Left colon (tissue), 2 donors: ENCODE data around the gene PLA2G7. TPM values are rescaled to one million over a fixed set of nuclear protein-coding genes. Genes with fewer than 3 reads are reported as not detected.
A peak's percentile ranks its signal among the peaks of the same experiment; 100 is the strongest.
"Not testable (repeated sequence)": the region's sequence is repeated elsewhere in the genome, so short reads cannot be mapped to it uniquely, and the experiment has no call there.

Experiments
- ATAC-seq: fragments of 200-7000 bp; cut with Tn5 transposase; one replicate; pipeline ENCODE4 v1.9.1; 2020; ENCODE audit warnings: mild to moderate bottlenecking, moderate library complexity
- DNase-seq, 2 donors: peaks; one replicate each; pipeline ENCODE4 v3.0.0-alpha.2; 2020
- intact Hi-C, 2 donors: fragments of 100-400 bp; cut with DNase I in 1 of 2; cut with micrococcal nuclease in 1 of 2; formaldehyde crosslinking; loops; one replicate each; pipeline versions ENCODE4 v1.11.2 to v1.14.0; 2022; cut with DNase I, micrococcal nuclease
- long read RNA-seq: library from polyadenylated mRNA; unstranded; transcript quantifications from one replicate; pipeline ENCODE4 v2.0.0, GENCODE V29; 2021
- total RNA-seq, 2 donors: library from RNA; stranded (reverse); fragmentation: NEBNext Ultra II Directional; extraction: Animal tissue kit (Norgen Biotek cat#: 25700); gene quantifications; one replicate each; pipeline ENCODE4 v1.2.1, GENCODE V29; 2021
- donor health status: DM: no; HTN: no; CAD: no.
- donor health status: DM: yes; HTN: yes; CAD: no.

The PLA2G7 gene
- total RNA-seq = 1 to 10 TPM in 1 of 2 donors, under 1 TPM in 1; 0.70 to 4.5 TPM
- long read RNA-seq = 0 reads

GRCh38 chr6:46734867-46735719 lies at the start of gene PLA2G7:
Gene PLA2G7, minus strand, starts transcription at chr6:46735375. Its CDS starts 12,484 bp downstream, at chr6:46722891.
- ATAC-seq = peak; percentile 65
- DNase-seq = peak in 1 of 2 donors; percentile 29
- intact Hi-C loops = no loop called here

GRCh38 chr6:46784535-46784934 lies 49.4 kb upstream of the PLA2G7 start:
- DNase-seq (no peak), ATAC-seq (no peak)
- intact Hi-C loops = no loop called here

GRCh38 chr6:46781478-46782378 lies 46.6 kb upstream of the PLA2G7 start:
- ATAC-seq (peak; percentile 71), DNase-seq (peak; percentile 39 to 70)
- intact Hi-C loops = no loop called here

GRCh38 chr6:46777476-46778346 lies 42.5 kb upstream of the PLA2G7 start:
- ATAC-seq (peak; percentile 76), DNase-seq (no peak)
- intact Hi-C loops = no loop called here

- intact Hi-C loops = no loop called here
- DNase-seq (no peak), ATAC-seq (no peak)
These were observed 41.0 kb upstream of the PLA2G7 start for GRCh38 chr6:46776070-46776712.

GRCh38 chr6:46774736-46775135 lies 39.6 kb upstream of the PLA2G7 start:
- intact Hi-C loops, DNase-seq, ATAC-seq: not testable (repeated sequence)

- no peak for ATAC-seq
- intact Hi-C loops = no loop called here
- no peak for DNase-seq
These were observed 38.2 kb upstream of the PLA2G7 start for GRCh38 chr6:46773201-46773855.

GRCh38 chr6:46772762-46773161 lies 37.6 kb upstream of the PLA2G7 start:
- intact Hi-C loops = no loop called here
- no peak for ATAC-seq
- peak in 1 of 2 donors; percentile 44 for DNase-seq

GRCh38 chr6:46772016-46772415 lies 36.8 kb upstream of the PLA2G7 start:
- DNase-seq (no peak), ATAC-seq (no peak)
- intact Hi-C loops = no loop called here

GRCh38 chr6:46764961-46765360 lies 29.8 kb upstream of the PLA2G7 start:
- intact Hi-C loops = no loop called here
- ATAC-seq (no peak), DNase-seq (no peak)

GRCh38 chr6:46764280-46764679 lies 29.1 kb upstream of the PLA2G7 start:
- ATAC-seq, DNase-seq, intact Hi-C loops: not testable (repeated sequence)

- no peak for ATAC-seq
- intact Hi-C loops = no loop called here
- no peak for DNase-seq
These were observed 28.3 kb upstream of the PLA2G7 start for GRCh38 chr6:46763466-46763865.

GRCh38 chr6:46760925-46761324 lies 25.8 kb upstream of the PLA2G7 start:
- DNase-seq (no peak), ATAC-seq (no peak)
- intact Hi-C loops = no loop called here

- no peak for DNase-seq
- intact Hi-C loops = no loop called here
- no peak for ATAC-seq
These were observed 24.0 kb upstream of the PLA2G7 start for GRCh38 chr6:46758960-46759753.

- no peak for DNase-seq
- ATAC-seq = no peak
- intact Hi-C loops = no loop called here
These were observed 22.0 kb upstream of the PLA2G7 start for GRCh38 chr6:46757214-46757596.

- intact Hi-C loops = no loop called here
- ATAC-seq (no peak), DNase-seq (no peak)
These were observed 21.5 kb upstream of the PLA2G7 start for GRCh38 chr6:46756469-46757213.
